CD4-positive, alpha-beta T cell treated with Interleukin-4 for 1 hour (primary cell): ENCODE results near the gene TRPM2.
"Not testable (repeated sequence)": the region's sequence is repeated elsewhere in the genome, so short reads cannot be mapped to it uniquely, and the experiment has no call there.

Experiments used
- DNase-seq, 2 donors: peaks; one replicate each; pipeline ENCODE4 v3.0.0-alpha.2; 2020 to 2022

Gene TRPM2

GRCh38 chr21:44356160-44356559 is 2.7 kb downstream of the TRPM2 start:
- DNase-seq: no peak

- peak in 1 of 2 donors; percentile 21 for DNase-seq
These were observed 3.2 kb downstream of the TRPM2 start for GRCh38 chr21:44356636-44357035.

- no peak for DNase-seq
These were observed 3.8 kb downstream of the TRPM2 start for GRCh38 chr21:44357064-44357837.

GRCh38 chr21:44359396-44359795 is 6.0 kb downstream of the TRPM2 start:
- no peak for DNase-seq

GRCh38 chr21:44360159-44360558 is 6.7 kb downstream of the TRPM2 start:
- no peak for DNase-seq

DNA sequence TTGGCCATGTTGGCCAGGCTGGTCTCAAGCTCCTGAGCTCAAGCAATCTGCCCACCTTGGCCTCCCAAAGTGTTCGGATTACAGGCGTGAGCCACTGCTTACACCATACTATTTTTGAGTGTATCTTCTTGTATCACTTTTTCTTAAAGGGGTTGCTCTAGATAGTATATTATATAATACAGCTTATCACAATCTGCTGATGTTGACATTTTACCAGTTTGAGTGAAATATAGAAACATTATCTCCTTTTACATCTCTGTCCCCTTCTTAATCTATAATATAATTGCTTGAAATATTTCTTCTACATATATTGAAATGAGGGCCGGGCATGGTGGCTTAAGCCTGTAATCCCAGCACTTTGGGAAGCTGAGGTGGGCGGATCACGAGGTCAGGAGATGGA is 8.5 kb downstream of the TRPM2 start:
- not testable (repeated sequence) for DNase-seq

- DNase-seq: no peak
These were observed 9.9 kb downstream of the TRPM2 start for GRCh38 chr21:44363278-44363677.

GRCh38 chr21:44364151-44365053 is 11.0 kb downstream of the TRPM2 start:
- no peak for DNase-seq

DNA sequence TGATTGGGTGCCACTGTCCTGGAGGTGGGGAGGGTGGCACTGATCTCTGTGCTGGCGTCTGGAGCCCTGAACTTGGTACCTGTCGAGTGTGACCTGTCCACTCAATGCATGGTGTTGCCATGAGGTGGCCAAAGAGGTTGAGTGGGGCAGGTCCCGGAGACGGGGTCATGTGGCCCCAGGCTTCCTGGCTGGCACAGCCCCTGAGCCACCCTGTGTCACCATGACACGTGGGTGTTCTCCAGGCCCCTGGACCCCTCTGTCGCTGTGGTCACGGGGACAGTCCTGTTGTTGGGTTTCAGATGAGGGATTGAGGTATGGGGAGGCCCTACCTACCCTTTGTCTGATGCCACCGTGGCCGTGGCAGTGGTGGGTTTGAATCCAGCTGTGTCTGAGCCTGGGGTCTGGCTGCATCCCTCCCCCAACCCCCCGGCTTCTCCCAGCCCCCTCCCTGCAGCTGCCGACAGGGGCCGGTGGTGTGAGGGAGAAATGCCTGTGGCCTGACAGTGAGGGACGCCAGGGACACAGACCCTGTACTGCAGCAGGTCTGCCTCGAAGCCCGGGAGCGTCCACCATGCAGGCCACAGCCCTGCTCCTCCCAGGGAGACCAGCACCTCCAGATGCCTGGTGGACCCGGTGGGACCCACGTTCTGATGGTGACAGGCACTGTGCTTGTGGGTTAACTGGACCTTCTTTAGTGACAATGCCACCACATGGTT is 12.0 kb downstream of the TRPM2 start:
- no peak for DNase-seq

- DNase-seq: no peak
These were observed 12.7 kb downstream of the TRPM2 start for GRCh38 chr21:44365967-44366585.

DNA sequence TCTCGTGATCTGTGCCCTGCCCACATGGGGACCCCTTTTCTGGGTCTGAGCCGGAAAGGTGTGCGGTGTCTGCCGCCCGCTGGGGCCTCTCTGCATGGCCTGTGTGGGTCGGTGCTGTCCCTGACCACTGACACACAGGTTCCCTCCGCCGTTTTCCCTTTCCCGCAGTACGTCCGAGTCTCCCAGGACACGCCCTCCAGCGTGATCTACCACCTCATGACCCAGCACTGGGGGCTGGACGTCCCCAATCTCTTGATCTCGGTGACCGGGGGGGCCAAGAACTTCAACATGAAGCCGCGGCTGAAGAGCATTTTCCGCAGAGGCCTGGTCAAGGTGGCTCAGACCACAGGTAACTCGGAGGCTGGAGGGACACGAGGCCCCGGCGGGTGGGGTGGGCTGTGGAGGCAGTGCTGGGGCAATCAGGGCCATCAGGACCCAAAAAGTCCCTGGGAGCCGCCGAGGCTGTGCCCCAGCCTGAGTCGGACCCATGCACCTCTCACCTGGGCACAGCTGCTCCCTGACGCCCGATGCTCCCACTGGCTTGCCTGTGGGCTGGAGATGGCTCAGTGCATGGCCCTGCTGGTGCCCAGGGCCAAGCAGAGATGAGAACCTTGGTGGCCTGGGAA is 13.3 kb downstream of the TRPM2 start:
- no peak for DNase-seq

- DNase-seq: no peak
These were observed 15.5 kb downstream of the TRPM2 start for GRCh38 chr21:44368711-44369446.

DNA sequence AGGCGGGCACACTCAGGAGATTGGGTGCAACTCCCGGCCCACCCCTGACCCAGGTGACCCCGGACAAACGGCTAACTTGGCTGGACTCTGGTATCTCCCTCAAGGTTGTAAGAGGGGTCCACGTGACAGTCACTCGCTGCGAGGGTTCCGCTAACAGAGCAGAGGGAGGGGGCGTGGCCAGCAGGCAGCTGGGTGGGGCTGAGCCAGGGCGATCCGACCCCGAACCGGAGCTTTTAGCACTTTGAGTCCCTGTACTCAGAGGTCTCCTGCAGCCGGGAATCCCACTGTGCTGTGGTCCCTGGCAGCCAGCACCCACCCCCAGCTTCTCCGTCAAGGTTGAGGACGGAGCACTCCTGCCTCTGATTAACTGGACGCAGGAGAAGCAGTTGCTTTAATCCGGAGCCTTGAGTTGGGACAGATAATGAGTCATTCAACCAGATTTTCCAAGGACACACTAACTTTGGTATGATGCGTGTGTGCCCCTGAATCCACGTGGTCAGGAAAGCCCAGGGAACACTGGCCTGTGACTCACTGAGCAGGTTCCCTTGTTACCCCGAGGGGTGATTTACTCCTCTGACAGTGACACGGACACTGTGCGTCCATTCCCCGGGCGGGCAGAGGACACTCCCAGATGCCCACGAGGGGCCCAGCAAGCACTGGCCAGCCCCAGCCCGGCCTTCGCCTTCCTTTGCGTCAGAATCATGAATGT is 16.8 kb downstream of the TRPM2 start:
- DNase-seq: no peak

DNA sequence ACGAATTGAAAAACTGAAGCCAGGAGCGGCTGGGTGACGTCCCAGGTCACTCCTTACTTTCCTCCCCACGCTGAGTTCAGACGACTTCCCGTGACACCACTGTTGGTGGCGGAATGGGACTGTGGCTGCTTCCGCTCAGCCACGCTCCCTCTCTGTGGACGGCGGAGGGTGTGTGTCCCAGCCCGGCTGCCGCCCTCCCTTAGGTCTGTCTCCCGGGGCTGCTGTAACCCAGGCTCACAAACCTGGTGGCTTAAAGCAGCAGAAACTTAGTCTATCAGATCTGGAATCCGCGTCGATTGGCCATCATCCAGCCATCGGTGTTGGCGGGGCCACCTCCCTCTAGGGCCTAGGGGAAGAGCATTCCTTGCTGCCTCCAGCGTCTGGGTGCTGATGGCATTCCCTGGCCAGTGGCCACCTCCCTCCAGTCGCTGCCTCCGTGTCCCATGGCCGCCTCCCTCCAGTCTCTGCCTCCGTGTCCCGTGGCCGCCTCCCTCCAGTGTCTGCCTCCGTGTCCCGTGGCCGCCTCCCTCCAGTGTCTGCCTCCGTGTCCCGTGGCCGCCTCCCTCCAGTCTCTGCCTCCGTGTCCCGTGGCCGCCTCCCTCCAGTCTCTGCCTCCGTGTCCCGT is 17.5 kb downstream of the TRPM2 start:
- no peak for DNase-seq

DNA sequence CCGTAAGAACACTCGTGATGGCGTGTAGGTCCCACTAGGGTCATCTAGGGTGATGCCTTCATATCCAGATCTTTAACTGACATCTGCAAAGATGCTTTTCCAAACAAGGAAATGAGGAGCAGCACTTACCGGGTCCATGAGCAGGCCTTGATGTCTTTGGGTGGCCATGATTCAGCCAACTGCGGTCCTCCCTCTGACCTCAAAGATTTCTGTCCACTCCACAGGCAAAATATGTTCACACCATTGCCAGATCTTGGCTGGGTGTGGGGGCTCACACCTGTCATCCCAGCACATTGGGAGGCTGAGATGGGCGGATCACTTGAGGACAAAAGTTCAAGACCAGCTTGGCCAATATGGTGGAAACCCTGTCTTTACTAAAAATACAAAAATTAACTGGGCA is 18.2 kb downstream of the TRPM2 start:
- no peak for DNase-seq

GRCh38 chr21:44372616-44373015 is 19.2 kb downstream of the TRPM2 start:
- DNase-seq: no peak

GRCh38 chr21:44374601-44375280 is 21.3 kb downstream of the TRPM2 start:
- no peak for DNase-seq

DNA sequence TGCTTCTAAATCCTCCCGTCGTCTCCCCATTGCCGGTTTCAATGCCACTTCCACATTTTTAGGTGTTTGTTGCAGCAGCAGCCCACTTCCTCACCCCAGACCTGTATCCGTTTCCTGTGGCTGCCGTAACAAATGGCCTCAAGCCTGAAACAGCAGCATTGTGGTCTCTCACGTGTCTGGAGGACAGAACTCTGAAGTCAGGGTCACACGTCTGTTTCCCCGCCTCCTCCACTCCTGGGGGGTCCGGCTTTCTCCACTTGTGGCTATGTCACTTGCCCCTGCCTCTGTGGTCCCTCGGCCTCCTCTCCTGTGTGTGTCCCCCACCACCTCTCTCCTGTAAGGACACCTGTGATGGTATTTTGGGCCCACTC is 21.8 kb downstream of the TRPM2 start:
- DNase-seq: peak; percentile 41 to 70

- no peak for DNase-seq
These were observed 22.4 kb downstream of the TRPM2 start for GRCh38 chr21:44375761-44376241.

DNA sequence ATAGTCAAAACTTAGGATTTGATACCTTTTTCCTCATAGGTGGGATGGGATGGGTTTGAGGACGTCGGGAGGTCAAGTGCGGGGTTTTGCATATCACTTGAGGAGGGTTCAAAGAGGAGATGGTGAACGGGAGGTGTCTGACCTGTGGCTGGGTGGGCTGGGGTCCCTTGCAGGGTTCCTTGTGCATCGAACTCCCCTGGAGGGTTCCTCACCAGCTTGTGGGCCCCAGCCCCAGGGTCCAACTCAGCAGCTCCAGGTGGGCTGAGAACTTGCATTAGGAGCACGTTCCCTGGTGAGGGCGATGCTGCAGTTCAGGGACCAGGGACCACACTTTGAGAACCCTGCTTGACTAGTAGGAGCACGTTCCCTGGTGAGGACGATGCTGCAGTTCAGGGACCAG is 23.2 kb downstream of the TRPM2 start:
- no peak for DNase-seq
